H54 (cell line): ENCODE results near the gene TTC23.

Experiments
- DNase-seq: peaks from one replicate; pipeline ENCODE4 v3.0.0; 2011; ENCODE audit warnings: low spot score, mixed read lengths; ENCODE audit not compliant: insufficient read length
- FAIRE-seq: peaks from 3 replicates; lab custom pipeline; 2011; peaks lifted over from hg19 to GRCh38; lab: Jason Lieb, UNC
- POLR2A ChIP-seq: IDR thresholded peaks from 2 replicates; pipeline ENCODE4 v1.6.1; 2011; ENCODE audit warnings: low read depth, mild to moderate bottlenecking, low read length

The TTC23 gene

GRCh38 chr15:99137111-99137546 is 112.3 kb downstream of the TTC23 start:
- no peak for FAIRE-seq
- no peak for DNase-seq
- TF ChIP-seq POLR2A = no peak

- TF ChIP-seq POLR2A = no peak
- FAIRE-seq (no peak), DNase-seq (no peak)
These were observed 114.2 kb downstream of the TTC23 start for GRCh38 chr15:99135194-99135593.

- no peak for TF ChIP-seq POLR2A
- DNase-seq = no peak
- FAIRE-seq = no peak
These were observed 115.0 kb downstream of the TTC23 start for GRCh38 chr15:99134317-99134821.

- DNase-seq (no peak), FAIRE-seq (no peak)
- TF ChIP-seq POLR2A = no peak
These were observed 116.6 kb downstream of the TTC23 start for GRCh38 chr15:99132634-99133287.

- no peak for DNase-seq
These were observed 117.3 kb downstream of the TTC23 start for GRCh38 chr15:99132122-99132521.

GRCh38 chr15:99131441-99132023 is 117.8 kb downstream of the TTC23 start:
- FAIRE-seq (no peak), DNase-seq (no peak)
- no peak for TF ChIP-seq POLR2A

More at GRCh38 chr15:99132122-99132521, 117.3 kb downstream of the TTC23 start:
- no peak for FAIRE-seq
- TF ChIP-seq POLR2A = no peak

- no peak for TF ChIP-seq POLR2A
- DNase-seq = no peak
- FAIRE-seq = no peak
These were observed 118.5 kb downstream of the TTC23 start for GRCh38 chr15:99130765-99131440.

- DNase-seq (no peak), FAIRE-seq (no peak)
- TF ChIP-seq POLR2A = no peak
These were observed 119.1 kb downstream of the TTC23 start for GRCh38 chr15:99130314-99130713.

- FAIRE-seq (no peak), DNase-seq (no peak)
- no peak for TF ChIP-seq POLR2A
These were observed 119.7 kb downstream of the TTC23 start for GRCh38 chr15:99129644-99130043.

GRCh38 chr15:99128411-99128810 is 121.0 kb downstream of the TTC23 start:
- FAIRE-seq = no peak
- DNase-seq = no peak
- TF ChIP-seq POLR2A = no peak

- no peak for TF ChIP-seq POLR2A
- no peak for FAIRE-seq
- no peak for DNase-seq
These were observed 121.6 kb downstream of the TTC23 start for GRCh38 chr15:99127773-99128172.

GRCh38 chr15:99126930-99127329 is 122.5 kb downstream of the TTC23 start:
- no peak for TF ChIP-seq POLR2A
- no peak for FAIRE-seq
- no peak for DNase-seq

- DNase-seq (no peak), FAIRE-seq (no peak)
- TF ChIP-seq POLR2A = no peak
These were observed 123.2 kb downstream of the TTC23 start for GRCh38 chr15:99126131-99126588.
